Suprapubic skin (tissue), 4 donors: ENCODE data around the gene SOST. TPM values are rescaled to one million over a fixed set of nuclear protein-coding genes. Genes with fewer than 3 reads are reported as not detected.

Experiments
- DNase-seq, 2 donors: peaks; one replicate each; pipeline ENCODE4 v3.0.0-alpha.2; 2019; ENCODE audit warnings: low spot score in 2 of 2
- H3K27ac ChIP-seq: fragments of 200-600 bp; sonication (generic); one replicate; pipeline ENCODE4 v1.5.1; 2019
- H3K27me3 ChIP-seq: fragments of 200-600 bp; sonication (generic); one replicate; pipeline ENCODE4 v1.5.1; 2019
- H3K36me3 ChIP-seq: fragments of 200-600 bp; sonication (generic); one replicate; pipeline ENCODE4 v1.5.1; 2019
- H3K4me1 ChIP-seq: fragments of 200-600 bp; sonication (generic); one replicate; pipeline ENCODE4 v1.5.1; 2019
- H3K4me3 ChIP-seq: fragments of 200-600 bp; sonication (generic); one replicate; pipeline ENCODE4 v1.5.1; 2019; ENCODE audit warnings: mild to moderate bottlenecking
- H3K9me3 ChIP-seq: fragments of 200-600 bp; sonication (generic); one replicate; pipeline ENCODE4 v1.5.1; 2019
- CTCF ChIP-seq, 2 donors: fragments of 200-600 bp in 1 of 2; fragments of 450-650 bp in 1 of 2; sonication (generic) in 1 of 2; IDR thresholded peaks; one replicate each; pipeline ENCODE4 v1.5.1; 2016 to 2019; ENCODE audit warnings: antibody characterized with exemption in 2 of 2, mild to moderate bottlenecking in 1 of 2, moderate library complexity in 1 of 2
- EP300 ChIP-seq: sonication (generic); formaldehyde crosslinking; IDR thresholded peaks from one replicate; pipeline ENCODE4 v1.6.1; 2017; ENCODE audit warnings: antibody characterized with exemption
- POLR2A ChIP-seq, 2 donors: fragments of 450-650 bp; IDR thresholded peaks; one replicate each; pipeline ENCODE4 v1.6.1; 2017; ENCODE audit warnings: antibody characterized with exemption in 2 of 2, mild to moderate bottlenecking in 2 of 2, moderate library complexity in 2 of 2
- POLR2AphosphoS5 ChIP-seq, 3 donors: sonication (generic); formaldehyde crosslinking; IDR thresholded peaks; one replicate each; pipeline ENCODE4 v1.6.1; 2017; ENCODE audit warnings: antibody characterized with exemption in 3 of 3
- WGBS: methylation state at CpG from one replicate; pipeline ENCODE4 v1.1.5; 2018; 5-methylcytosine and 5-hydroxymethylcytosine counted together
- total RNA-seq, 4 donors: library from RNA; depleted of rRNA; stranded (reverse); fragments of >200 nt; gene quantifications; one replicate each; pipeline ENCODE4 v1.1.0, GENCODE V29; 2016

Gene SOST
- total RNA-seq, 4 donors from 2014 or later: not detected

DNA sequence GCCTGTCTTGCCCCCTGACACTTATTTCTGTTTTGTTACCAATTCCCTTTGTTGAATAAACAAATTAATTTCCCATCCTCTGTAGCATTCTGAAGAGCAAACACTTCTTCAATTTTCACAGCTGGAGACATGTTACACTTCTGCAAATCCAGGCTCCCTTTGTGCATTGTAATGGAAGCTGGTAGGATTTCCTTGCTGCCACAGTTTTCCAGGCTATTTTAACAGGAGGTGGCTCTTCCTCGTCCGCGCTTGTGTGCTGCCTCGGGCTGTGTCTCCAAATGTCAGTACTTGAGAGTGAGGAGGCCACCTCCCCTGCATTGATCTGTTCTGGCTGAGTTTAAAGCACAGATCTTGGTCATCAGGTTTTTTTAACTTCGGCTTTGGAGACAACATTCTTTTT, 40.0 kb downstream of the SOST start:
- H3K4me1 ChIP-seq: peaks cover 21% of the 10 kb centered on the region
- no peak for DNase-seq
- TF ChIP-seq POLR2AphosphoS5 (IDR thresholded peaks at IDR 0.05) (no peak), POLR2A (IDR thresholded peaks at IDR 0.05) (no peak), EP300 (no peak), CTCF (IDR thresholded peaks at IDR 0.05) (no peak)
- 41% methylated on average over 5 of the region's 5 CpGs for WGBS
- no peak overlapping the region for H3K4me3 ChIP-seq
- H3K9me3 ChIP-seq: no peaks in the 10 kb centered on the region
- H3K27ac ChIP-seq: no peak overlapping the region
- H3K36me3 ChIP-seq: no peaks in the 10 kb centered on the region
- no peaks in the 10 kb centered on the region for H3K27me3 ChIP-seq

DNA sequence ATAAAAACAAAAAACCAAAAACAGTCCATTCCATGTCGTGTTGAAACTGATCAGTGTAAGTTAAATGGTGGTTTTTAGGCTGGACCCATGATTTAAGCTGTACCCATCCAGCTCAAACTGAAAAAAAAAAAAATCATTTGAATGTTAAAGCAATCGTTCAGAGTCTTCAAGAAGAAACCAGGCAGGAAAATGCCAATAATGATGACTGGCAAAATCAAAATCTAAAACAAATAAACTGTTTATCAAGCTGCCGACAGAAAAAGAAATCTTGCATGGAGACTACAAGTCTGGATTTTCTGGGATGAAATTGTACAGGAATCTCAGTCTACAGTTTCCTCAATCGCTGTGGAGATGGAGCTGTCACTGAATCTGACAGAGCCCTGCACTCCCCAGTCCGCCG, 40.7 kb downstream of the SOST start:
- no peak for DNase-seq
- H3K27ac ChIP-seq: no peak overlapping the region
- no peaks in the 10 kb centered on the region for H3K36me3 ChIP-seq
- no peak overlapping the region for H3K4me3 ChIP-seq
- TF ChIP-seq CTCF (IDR thresholded peaks at IDR 0.05): no peak
- TF ChIP-seq POLR2A (IDR thresholded peaks at IDR 0.05): no peak
- no peak for TF ChIP-seq POLR2AphosphoS5 (IDR thresholded peaks at IDR 0.05)
- TF ChIP-seq EP300: no peak
- H3K27me3 ChIP-seq: no peaks in the 10 kb centered on the region
- peaks cover 28% of the 10 kb centered on the region for H3K4me1 ChIP-seq
- no peaks in the 10 kb centered on the region for H3K9me3 ChIP-seq
- 66% methylated on average over 6 of the region's 6 CpGs for WGBS

GRCh38 chr17:43714465-43715149, 44.0 kb downstream of the SOST start:
- Histone ChIP-seq H3K9me3 (no peaks in the 10 kb centered on the region), H3K27me3 (no peaks in the 10 kb centered on the region), H3K27ac (no peak overlapping the region), H3K4me3 (no peak overlapping the region), H3K36me3 (no peaks in the 10 kb centered on the region), H3K4me1 (peaks cover 13% of the 10 kb centered on the region)
- no peak for DNase-seq
- WGBS: 57% methylated on average over 4 of the region's 4 CpGs
- TF ChIP-seq POLR2AphosphoS5 (IDR thresholded peaks at IDR 0.05) (no peak), CTCF (IDR thresholded peaks at IDR 0.05) (no peak), EP300 (no peak), POLR2A (IDR thresholded peaks at IDR 0.05) (no peak)

DNA sequence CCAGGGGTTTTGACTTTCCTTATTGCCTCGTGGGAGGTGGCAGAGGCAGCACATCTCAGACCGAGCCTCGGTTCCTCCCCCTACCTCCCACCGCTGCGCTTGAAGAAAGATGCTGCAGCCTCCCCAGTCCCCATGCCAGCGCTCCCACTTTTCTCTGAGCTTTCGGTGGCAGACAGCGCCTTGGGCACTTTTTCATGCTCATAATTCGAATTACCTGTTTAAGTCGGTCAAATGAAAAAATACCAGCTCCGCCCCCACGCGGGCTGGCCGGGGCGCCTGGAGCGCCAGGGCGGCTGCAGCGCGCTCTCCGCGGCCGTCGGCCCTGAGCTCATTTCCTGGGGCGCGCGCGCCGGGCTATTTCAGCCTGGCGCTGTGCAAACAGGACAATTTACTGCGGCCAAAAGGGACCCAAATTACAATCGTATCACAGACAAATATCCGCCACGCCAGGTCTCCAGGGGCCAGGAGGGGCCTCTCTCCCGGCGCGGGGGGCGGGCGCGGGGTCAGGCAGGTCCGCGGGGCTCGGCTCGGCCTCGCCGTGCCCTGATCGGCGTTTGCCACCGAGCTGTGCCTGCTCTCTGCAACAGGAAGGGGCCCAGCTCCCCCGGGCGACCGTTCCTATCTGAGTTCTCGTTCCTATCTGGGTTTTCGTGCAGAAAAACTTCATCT, 45.0 kb downstream of the SOST start:
- DNase-seq: no peak

More for the DNA sequence above, 45.0 kb downstream of the SOST start:
- WGBS: 3% methylated on average over 28 of the region's 53 CpGs
- Histone ChIP-seq H3K4me3 (peak overlapping the region; percentile 45), H3K9me3 (no peaks in the 10 kb centered on the region), H3K36me3 (no peaks in the 10 kb centered on the region), H3K27ac (peak overlapping the region; percentile 28), H3K27me3 (no peaks in the 10 kb centered on the region), H3K4me1 (peaks cover 13% of the 10 kb centered on the region)
- no peak for TF ChIP-seq CTCF (IDR thresholded peaks at IDR 0.05)
- no peak for TF ChIP-seq POLR2A (IDR thresholded peaks at IDR 0.05)
- no peak for TF ChIP-seq POLR2AphosphoS5 (IDR thresholded peaks at IDR 0.05)
- no peak for TF ChIP-seq EP300
